Suppressor macrophage treated with lipopolysaccharide for 4 hours (primary cell): ENCODE data around the gene AKAP8L.

Source experiments
- DNase-seq: peaks from one replicate; pipeline ENCODE4 v3.0.0-alpha.2; 2020

AKAP8L gene

GRCh38 chr19:15448778-15449619 lies 30.2 kb upstream of the AKAP8L start:
- no peak for DNase-seq

DNA sequence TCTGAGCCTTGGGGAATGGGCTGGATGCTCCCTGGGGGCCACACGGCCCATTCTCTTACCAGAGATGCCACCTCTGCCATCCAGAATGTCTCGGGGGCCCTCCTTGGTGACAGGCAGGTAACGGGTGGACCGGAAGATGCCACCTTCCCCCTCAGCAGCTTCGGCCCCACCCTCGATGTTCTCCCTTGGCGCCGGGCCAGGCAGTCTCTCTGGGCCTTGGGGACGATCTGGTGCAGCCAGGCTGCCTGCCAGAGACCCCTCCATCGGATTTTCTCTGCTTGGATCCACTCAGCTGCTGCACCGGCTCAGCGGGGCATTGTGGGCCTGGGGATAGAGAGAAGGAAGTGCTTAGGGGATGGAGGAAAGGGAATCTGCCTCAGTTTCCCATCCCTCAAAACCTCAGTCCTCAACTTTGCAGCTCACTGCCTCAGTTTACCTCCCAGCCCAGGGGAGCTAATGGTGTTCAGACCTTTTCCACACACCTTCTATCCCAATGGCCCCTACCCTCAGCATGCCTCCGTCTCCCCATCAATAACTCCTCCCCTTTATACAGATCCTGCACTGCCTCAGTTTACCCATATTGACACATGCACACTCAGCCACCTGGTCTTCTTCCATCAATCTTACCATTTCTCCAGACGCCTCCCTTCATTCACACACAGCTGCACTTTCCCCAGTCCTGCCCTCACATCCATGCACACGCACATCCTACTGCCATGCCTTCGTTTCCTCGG lies 29.4 kb upstream of the AKAP8L start:
- DNase-seq: no peak

- no peak for DNase-seq
These were observed 28.3 kb upstream of the AKAP8L start for GRCh38 chr19:15447057-15447456.

DNA sequence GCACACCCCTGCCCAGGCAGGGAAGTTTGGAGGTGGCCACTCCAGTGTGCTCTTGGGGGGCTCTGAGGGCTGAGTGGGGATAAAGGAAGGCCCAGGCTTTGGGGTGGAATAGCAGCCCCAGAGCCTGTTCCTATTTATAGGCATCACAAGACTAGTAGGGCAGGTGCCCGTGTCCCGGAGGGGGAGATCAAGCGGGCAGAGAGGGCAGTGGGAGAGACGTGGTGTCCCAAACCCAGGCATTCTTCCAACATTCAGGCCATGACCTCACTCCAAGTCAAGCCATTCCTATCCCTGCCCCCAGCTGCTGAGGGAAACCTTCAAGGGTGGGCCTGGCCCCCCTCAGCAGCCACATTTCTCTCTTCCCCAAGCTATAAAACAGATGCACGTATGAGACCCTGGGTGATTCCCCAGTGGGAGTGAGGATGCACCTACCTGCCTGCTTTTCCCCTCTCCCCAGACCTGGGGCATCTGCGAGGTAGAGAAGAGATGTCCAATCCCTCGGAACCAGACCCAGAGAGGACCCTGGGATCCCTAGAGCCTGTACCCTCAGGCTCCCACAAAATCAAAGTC lies 27.1 kb upstream of the AKAP8L start:
- DNase-seq: no peak

GRCh38 chr19:15445227-15445605 lies 26.4 kb upstream of the AKAP8L start:
- DNase-seq: no peak

GRCh38 chr19:15444505-15445226 lies 25.9 kb upstream of the AKAP8L start:
- DNase-seq: no peak

- no peak for DNase-seq
These were observed 25.1 kb upstream of the AKAP8L start for GRCh38 chr19:15443838-15444237.

DNA sequence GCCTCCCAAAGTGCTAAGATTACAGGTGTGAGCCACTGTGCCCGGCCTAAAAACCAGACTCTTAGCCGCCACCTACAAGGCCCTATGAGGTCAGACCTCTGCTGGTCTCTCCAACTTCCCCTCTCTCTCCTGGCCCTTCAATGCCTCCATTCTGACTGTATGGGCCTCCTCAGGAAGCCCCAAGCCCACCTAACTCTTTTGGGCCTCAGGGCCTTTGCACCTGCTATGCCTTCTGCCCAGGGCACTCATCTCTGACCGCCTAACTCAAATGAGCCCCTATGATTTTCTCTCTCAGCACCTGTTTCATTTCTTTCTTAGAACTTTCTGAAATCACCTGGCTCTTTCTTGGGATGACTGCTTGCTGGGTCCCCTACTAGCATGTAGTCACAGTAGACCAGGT lies 24.5 kb upstream of the AKAP8L start:
- DNase-seq: no peak

DNA sequence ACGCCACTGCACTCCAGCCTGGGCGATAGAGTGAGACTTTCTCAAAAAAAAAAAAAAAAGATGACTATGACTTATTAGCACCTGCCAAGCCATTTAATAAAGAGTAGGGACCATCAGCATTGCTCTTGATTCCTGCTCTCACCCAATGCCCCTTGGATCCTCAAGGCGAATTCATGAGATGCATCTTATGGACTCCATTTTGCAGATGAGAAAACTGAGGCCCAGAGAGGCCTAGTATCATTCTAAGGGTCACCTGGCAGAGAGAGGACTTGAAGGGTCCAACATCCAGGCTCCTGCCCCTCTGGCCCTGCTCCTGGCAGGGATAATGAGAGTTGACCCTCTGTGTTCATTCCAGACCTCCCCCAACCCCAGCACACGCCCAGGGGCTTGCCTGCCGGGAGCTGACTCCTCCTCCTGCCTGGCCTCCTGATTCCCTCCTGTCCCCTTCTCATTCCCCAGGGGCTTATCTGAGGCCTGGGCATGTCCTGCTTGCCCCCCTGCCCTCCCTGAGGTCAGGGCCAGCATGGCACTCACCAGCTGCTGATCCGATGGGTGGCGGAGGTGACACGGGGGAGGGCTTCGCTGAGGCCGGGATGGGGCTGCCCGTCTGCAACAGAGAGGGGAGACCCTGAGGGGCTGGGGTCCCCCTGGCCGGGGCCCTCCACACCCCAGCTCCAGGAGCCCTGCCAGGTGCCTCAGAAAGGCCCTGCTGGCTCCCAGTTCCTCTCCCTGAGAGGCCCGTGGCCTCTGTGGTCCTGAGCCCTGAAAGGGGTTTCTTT lies 23.5 kb upstream of the AKAP8L start:
- no peak for DNase-seq

DNA sequence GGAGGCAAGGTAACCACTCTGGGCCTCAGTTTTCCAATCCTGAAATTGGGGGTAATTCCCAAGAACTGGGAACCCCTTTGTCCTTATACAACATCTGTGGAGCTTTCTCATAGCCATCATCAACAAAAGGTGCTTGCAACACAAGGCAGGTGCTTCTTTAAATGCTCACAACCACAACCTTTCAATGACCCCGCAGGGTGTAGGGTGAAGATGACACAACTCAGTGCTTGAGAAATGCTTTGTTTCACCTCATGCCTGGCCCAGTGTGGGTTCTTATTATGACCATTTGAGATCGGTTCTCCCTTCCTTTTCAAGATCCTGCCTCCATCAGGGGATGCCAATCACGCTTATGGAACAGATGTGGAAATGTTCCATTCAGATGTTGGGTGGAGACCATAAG lies 22.5 kb upstream of the AKAP8L start:
- DNase-seq: no peak

- DNase-seq: no peak
These were observed 21.2 kb upstream of the AKAP8L start for GRCh38 chr19:15439821-15440641.

GRCh38 chr19:15439078-15439799 lies 20.5 kb upstream of the AKAP8L start:
- no peak for DNase-seq

DNA sequence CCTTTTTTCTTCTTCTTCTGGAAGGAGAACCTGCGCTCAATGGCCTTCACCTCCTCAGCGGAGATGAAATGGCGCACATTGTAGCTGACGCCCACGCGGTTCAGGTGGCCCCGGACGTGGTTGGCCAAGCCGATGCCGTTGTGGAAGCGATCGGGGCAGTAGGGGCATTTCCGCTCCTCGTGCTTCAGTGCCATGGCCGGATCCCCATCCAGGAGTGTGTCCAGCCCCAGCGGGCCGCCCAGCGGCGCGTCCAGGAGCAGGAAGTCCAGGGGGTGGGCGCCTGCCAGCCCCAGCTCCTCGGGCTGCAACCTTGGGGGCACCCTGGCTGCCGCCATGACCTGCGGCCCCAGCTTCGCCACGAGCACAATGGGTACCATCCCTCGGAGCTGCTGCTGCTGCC lies 19.8 kb upstream of the AKAP8L start:
- no peak for DNase-seq

DNA sequence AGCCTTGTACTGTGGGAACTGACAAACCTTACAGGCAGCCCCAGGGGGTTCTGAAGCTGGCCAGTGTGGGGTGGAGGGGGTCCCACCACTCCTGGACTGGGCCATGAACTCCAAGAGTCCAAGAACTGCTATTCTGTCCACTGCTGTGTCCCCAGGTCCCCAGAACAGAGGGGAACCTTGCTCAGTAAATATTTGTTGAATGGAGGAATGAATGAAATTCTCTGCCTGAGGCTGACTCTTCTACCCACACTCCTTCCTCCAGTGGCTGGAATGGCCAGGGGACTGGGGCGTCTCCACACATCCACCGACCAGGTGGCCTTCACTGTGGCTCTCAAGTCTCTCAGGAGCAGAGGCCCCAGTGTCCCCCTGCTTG lies 19.3 kb upstream of the AKAP8L start:
- no peak for DNase-seq

- no peak for DNase-seq
These were observed 18.8 kb upstream of the AKAP8L start for GRCh38 chr19:15437355-15438123.

DNA sequence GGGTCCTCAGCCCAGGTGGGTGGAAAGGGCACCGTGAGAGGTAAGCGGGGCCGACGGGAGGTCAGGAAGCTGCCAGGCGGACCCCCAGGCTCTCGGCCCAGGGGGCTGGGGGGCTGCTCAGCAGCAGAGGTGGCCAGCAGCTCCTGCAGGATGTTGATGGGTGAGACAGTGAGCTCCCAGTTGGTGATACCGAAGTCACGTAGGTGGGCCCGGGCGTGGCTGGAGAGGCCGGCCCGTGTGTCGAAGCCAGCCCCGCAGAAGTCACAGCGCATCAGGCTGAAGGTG lies 18.0 kb upstream of the AKAP8L start:
- no peak for DNase-seq

DNA sequence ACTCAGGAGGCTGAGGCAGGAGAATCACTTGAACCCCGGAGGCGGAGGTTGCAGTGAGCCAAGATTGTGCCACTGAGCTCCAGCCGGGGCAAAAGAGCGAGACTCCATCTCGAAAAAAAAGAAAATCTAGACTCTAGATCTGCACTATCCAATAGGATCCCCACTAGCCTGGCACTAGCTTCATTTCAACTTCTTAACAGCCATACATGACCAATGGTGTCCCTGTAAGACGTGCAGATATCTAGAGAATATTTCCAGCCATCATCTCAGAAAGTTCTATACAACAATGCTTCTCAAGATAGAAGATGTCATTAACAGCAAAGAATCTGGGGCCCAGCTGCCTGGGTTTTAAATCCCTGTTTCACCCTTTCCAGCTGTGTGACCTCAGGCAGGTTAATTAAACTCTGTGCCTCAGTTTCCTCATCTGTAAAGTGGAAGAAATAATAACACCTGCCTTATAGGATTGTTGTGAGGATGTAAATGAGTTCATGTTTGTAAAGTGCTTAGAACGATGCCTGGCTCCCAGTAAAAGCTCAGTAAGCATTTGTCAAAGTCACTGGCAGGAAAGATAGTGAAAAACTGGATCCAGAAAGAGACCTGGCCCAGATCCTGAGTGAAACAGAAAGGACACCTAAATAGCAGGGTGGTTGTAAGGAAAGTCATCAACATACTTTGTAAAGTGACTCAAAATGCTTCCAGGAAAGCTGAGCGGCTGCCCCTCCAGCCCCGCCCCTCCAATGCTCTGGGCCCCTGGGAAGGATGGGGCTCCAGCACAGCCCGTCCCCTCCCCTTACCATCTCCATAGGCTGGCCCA lies 17.4 kb upstream of the AKAP8L start:
- no peak for DNase-seq

- DNase-seq: no peak
These were observed 14.8 kb upstream of the AKAP8L start for GRCh38 chr19:15433519-15434069.
